Calu3 (cell line): ENCODE measurements around the gene LHFPL6. TPM values are rescaled to one million over a fixed set of nuclear protein-coding genes. Genes with fewer than 3 reads are reported as not detected.

Experiments
- BruUV-seq: library from RNA; stranded (reverse); fragments of 400-500 nt; replicated peaks from 2 replicates; lab custom pipeline; 2021; lab: Mats Ljungman, UMichigan
- CTCF ChIA-PET: fragments of 300-600 bp; sonication (Branson Sonifier 250); formaldehyde crosslinking; loops from one replicate; lab custom pipeline; 2022; ENCODE audit warnings: antibody characterized with exemption; lab: Charles Lee
- DNase-seq: peaks from one replicate; pipeline ENCODE4 v3.0.0; 2022
- H3K27ac Mint-ChIP-seq: one replicate; pipeline ENCODE4 v1.8.0; 2022; ENCODE audit warnings: mixed read lengths; ENCODE audit not compliant: unreplicated experiment
- H3K27me3 Mint-ChIP-seq: one replicate; pipeline ENCODE4 v1.8.0; 2022; ENCODE audit warnings: mixed read lengths; ENCODE audit not compliant: unreplicated experiment
- H3K36me3 Mint-ChIP-seq: one replicate; pipeline ENCODE4 v1.8.0; 2022; ENCODE audit warnings: mild to moderate bottlenecking, moderate library complexity, mixed read lengths; ENCODE audit not compliant: insufficient read depth, unreplicated experiment
- H3K4me1 Mint-ChIP-seq: one replicate; pipeline ENCODE4 v1.8.0; 2022; ENCODE audit warnings: mild to moderate bottlenecking, low read depth, mixed read lengths; ENCODE audit not compliant: unreplicated experiment
- H3K4me3 Mint-ChIP-seq: one replicate; pipeline ENCODE4 v1.8.0; 2022; ENCODE audit warnings: mild to moderate bottlenecking, low read depth, moderate library complexity, mixed read lengths; ENCODE audit not compliant: unreplicated experiment
- H3K9me3 Mint-ChIP-seq: one replicate; pipeline ENCODE4 v1.8.0; 2022; ENCODE audit warnings: low read depth, mixed read lengths; ENCODE audit not compliant: unreplicated experiment
- intact Hi-C: fragments of 100-400 bp; cut with micrococcal nuclease; formaldehyde crosslinking; loops from one replicate; pipeline ENCODE4 v1.10.0; 2022; ENCODE audit not compliant: unreplicated experiment
- total RNA-seq: library from RNA; stranded (reverse); gene quantifications from 2 replicates; pipeline ENCODE4 v1.2.3, GENCODE V29; 2022
- TF ChIP-seq, protein P1 (sequence below): fragments of 200-600 bp; IDR thresholded peaks from one replicate; pipeline ENCODE4 v1.8.0; 2022; ENCODE audit warnings: antibody characterized with exemption; ENCODE audit not compliant: unreplicated experiment

Gene LHFPL6
- total RNA-seq, 1 experiment from 2014 or later: not detected

GRCh38 chr13:39461685-39462266, 141.2 kb downstream of the LHFPL6 start:
- TF ChIP-seq, protein P1, sequence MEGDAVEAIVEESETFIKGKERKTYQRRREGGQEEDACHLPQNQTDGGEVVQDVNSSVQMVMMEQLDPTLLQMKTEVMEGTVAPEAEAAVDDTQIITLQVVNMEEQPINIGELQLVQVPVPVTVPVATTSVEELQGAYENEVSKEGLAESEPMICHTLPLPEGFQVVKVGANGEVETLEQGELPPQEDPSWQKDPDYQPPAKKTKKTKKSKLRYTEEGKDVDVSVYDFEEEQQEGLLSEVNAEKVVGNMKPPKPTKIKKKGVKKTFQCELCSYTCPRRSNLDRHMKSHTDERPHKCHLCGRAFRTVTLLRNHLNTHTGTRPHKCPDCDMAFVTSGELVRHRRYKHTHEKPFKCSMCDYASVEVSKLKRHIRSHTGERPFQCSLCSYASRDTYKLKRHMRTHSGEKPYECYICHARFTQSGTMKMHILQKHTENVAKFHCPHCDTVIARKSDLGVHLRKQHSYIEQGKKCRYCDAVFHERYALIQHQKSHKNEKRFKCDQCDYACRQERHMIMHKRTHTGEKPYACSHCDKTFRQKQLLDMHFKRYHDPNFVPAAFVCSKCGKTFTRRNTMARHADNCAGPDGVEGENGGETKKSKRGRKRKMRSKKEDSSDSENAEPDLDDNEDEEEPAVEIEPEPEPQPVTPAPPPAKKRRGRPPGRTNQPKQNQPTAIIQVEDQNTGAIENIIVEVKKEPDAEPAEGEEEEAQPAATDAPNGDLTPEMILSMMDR: no peak
- H3K36me3 Mint-ChIP-seq: no peaks in the 10 kb centered on the region
- H3K27ac Mint-ChIP-seq: no peak overlapping the region
- no peak overlapping the region for H3K4me3 Mint-ChIP-seq
- no TSS peak for BruUV-seq
- DNase-seq: no peak
- no peaks in the 10 kb centered on the region for H3K4me1 Mint-ChIP-seq
- no peaks in the 10 kb centered on the region for H3K9me3 Mint-ChIP-seq
- CTCF ChIA-PET: no interaction called here
- intact Hi-C loops: no loop called here
- H3K27me3 Mint-ChIP-seq: peaks cover 59% of the 10 kb centered on the region

- peaks cover 47% of the 10 kb centered on the region for H3K27me3 Mint-ChIP-seq
- no peaks in the 10 kb centered on the region for H3K36me3 Mint-ChIP-seq
- no peak overlapping the region for H3K27ac Mint-ChIP-seq
- H3K4me1 Mint-ChIP-seq: no peaks in the 10 kb centered on the region
- no TSS peak for BruUV-seq
- no peak for DNase-seq
- no peaks in the 10 kb centered on the region for H3K9me3 Mint-ChIP-seq
- intact Hi-C loops: no loop called here
- no peak overlapping the region for H3K4me3 Mint-ChIP-seq
- TF ChIP-seq, protein P1: no peak
- CTCF ChIA-PET: no interaction called here
Measured at GRCh38 chr13:39457274-39457673, 145.7 kb downstream of the LHFPL6 start.

GRCh38 chr13:39455521-39456175, 147.3 kb downstream of the LHFPL6 start:
- H3K36me3 Mint-ChIP-seq: no peaks in the 10 kb centered on the region
- intact Hi-C loops: no loop called here
- no peak overlapping the region for H3K27ac Mint-ChIP-seq
- CTCF ChIA-PET: no interaction called here
- no TSS peak for BruUV-seq
- peaks cover 40% of the 10 kb centered on the region for H3K27me3 Mint-ChIP-seq
- TF ChIP-seq, protein P1: no peak
- DNase-seq: no peak
- no peak overlapping the region for H3K4me3 Mint-ChIP-seq
- no peaks in the 10 kb centered on the region for H3K9me3 Mint-ChIP-seq
- H3K4me1 Mint-ChIP-seq: no peaks in the 10 kb centered on the region

DNA sequence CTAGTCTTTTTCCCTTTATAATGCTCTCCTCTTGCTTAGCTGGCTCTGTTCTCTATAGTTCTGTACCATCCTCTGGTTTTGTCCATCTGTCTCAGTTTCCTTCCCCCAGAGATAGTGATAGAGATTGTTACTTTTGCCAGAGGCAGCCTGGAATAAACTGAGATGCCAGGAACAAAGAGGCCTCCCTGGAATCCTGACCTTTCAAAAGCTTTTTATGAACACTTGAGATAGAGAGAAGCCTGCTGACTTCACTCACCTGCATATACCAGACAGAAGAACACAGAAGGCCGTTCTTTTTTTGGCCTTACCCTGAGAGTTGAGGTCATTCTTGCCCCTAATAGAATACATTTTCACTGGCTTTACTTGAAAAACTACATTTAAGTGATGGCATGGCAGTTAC, 150.2 kb downstream of the LHFPL6 start:
- no peaks in the 10 kb centered on the region for H3K4me1 Mint-ChIP-seq
- H3K4me3 Mint-ChIP-seq: no peak overlapping the region
- CTCF ChIA-PET: no interaction called here
- H3K36me3 Mint-ChIP-seq: no peaks in the 10 kb centered on the region
- peaks cover 19% of the 10 kb centered on the region for H3K27me3 Mint-ChIP-seq
- TF ChIP-seq, protein P1: no peak
- no peaks in the 10 kb centered on the region for H3K9me3 Mint-ChIP-seq
- BruUV-seq: no TSS peak
- intact Hi-C loops: no loop called here
- no peak overlapping the region for H3K27ac Mint-ChIP-seq
- no peak for DNase-seq
